NCI-H2107 (cell line): ENCODE results near the gene SPPL2B.

Source experiments
- DNase-seq: peaks from one replicate; lab custom pipeline; 2025; lab: John Stamatoyannopoulos, UW

SPPL2B gene

DNA sequence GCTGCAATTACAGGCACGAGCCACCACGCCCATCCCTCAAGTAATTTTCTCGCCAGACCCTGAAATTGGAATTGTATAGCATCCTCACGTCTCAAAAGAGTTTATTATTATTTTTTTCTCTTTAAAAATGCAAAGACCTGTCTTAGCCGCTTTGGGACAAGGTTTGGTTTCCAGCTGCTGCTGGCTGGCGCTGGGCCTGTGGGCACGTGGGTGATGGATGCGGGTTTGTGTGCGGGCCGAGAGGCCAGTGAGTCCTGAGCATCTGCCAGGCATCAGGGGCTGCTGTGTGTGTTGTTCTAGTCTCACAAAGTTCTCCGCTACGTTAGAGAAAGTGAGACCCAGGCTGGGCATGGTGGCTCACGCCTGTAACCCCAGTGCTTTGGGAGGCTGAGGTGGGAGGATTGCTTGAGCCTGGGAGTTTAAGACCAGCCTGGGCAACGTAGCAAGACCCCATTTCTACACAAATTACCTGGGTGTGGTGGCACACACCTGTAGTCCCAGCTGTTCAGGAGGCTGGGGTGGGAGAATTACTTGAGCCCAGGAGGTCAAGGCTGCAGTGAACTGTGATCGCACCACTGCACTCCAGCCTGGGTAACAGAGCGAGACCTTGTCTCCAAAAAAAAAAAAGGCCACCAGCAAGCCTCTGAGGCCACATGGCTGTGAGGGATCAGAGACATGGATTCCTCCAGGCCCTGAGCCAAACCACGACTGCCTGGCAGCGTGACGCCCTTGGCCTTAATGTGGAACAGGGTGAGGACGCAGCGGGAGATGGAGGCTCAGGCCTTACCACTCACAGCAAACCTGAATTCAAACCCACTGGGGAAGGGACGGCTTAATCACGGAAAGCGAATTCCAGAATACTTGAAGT lies 26.9 kb downstream of the SPPL2B start:
- no peak for DNase-seq

DNA sequence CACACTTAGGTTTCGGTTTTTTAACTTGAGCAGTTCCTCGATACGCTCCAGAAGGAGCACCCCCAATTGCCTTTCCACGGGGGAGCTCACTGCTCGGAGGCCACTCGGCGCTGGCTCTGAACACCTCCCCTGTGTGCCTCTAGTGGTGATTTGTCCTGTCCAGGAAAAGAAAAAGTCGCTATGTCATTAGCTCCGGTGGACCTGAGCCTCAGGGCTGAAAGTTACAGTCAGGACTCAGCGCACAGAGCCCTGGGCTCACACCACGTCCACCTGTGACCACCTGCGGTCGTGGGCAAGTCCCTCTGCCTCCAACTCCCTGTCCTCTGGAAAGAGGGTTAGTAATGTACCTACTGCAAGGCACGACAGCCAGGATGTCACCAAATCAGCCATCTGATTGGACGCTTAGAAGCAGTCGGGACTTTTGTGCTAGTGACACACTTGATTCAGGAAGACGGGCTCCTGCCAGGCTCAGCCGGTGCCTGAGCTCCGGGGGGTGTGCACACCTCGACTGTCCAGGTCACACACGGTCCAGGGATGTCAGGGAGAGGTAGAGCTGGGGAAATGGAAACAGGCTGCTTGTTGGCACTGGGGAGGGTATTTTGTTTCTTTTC lies 27.7 kb downstream of the SPPL2B start:
- no peak for DNase-seq

DNA sequence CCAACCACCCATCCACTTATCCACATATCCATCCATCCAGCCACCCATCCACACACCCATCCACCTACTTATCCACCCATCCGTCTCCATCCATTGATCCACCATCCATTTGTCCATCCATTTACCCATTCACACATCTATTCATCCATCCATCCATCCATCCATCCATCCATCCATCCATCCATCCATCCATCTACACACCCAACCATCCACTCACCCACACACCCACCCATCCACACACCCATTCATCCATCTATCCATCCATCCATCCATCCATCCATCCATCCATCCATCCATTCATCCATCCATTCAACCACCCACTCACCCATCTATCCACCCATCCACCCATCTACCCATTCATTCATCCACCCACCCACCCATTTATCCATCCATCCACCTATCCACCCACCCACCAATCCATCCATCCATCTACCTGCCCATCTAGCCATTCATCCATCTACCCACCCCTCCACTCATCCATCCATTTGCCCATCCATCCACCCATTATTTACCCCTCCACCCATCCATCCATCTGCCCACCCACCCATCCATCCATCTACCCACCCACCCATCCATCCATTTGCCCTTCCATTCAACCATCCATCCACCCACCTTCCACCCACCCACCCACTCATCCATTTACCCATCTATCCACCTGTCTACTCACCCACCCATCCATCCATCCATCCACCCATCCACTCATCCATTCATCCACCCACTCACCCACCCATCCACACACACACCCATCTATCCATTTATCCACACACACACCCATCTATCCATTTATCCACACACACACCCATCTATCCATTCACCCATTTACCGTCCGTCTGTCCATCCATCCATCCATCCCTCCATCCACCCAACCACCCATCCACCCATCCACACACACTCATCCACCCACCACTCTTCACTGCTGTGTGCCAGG lies 29.1 kb downstream of the SPPL2B start:
- no peak for DNase-seq

DNA sequence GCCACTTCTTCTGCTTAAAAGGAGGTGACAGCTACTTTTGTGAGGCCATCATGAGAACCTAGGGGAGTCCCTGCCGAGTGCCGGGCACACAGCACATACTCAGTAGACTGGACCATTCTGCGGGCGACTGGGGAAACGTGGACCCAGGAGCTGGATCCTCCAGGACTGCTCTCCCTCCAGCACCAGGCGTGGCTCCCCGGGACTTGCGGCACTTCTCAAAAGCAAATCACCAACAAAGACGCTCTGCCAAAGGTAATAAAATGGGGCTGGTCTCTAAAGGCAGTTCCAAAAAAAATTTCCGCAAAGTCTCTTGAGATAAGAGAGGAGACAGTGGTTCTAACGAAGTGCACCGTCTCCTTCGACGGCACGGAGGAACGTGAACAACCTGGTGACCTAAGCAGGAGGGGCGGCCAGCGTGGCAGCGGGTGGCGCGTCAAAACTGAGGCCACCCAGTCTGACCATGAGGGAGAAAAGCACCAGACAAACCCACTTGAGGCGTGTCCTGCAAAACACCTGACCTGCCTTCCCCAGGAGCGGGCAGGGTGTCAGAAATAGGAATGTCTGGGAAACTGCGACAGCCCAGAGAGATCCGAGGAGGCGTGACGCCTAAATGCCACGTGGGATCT lies 30.2 kb downstream of the SPPL2B start:
- no peak for DNase-seq

DNA sequence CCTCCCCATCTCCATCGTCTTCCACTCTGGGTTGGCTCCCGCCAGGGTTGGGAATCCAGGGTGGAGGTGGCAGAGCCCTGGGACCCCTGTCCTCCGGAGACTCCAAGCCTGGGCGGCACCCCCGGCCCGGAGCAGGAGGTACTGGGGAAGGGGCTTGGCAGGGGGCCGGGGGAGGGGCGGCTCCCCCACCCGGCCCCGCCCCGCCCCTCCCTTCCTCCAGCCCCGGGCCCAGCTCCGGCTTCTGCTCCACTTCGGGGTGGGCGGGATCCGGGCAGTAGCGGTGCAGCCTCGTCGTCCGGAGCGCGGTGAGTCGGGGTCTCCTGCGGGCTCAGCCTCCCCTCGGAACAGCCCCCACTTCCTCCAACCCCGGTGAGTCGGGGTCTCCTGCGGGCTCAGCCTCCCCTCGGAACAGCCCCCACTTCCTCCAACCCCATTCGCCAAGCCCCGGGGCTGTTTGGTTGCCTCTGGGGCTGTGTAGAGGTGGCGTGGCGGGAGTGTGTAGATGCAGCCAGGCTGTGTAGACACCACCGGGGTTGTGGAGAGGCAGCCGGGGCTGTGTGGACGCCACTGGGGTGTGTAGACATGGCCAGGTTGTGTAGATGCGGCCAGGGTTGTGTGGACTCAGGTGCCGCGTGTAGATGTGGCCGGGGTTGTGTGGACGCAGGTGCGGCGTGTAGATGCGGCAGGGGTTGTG lies 31.7 kb downstream of the SPPL2B start, which contains the start of gene TMPRSS9:
TSS of gene TMPRSS9 (plus strand) at position 274 of the 694 bp plus-strand sequence. CDS start 29,521 bp downstream, outside the sequence.
- no peak for DNase-seq

DNA sequence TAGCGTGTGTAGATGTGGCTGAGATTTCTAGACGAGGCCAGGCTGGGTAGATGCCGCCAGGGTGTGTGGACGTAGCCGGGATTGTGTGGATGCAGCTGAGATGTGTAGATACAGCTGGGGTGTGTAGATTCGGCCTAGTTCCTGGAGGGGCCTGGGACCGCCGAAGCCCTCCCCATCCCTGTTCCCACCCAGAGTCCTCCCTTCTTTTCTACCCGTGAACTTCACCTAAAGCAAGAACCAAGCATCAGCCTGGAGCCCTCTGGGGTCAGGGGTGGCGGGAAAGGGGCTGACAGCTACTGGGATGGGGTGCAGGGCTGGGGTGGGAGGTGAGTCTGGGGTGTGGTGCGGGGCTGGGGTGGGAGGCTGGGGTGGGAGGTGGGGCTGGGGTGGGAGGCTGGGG lies 32.3 kb downstream of the SPPL2B start:
- no peak for DNase-seq

DNA sequence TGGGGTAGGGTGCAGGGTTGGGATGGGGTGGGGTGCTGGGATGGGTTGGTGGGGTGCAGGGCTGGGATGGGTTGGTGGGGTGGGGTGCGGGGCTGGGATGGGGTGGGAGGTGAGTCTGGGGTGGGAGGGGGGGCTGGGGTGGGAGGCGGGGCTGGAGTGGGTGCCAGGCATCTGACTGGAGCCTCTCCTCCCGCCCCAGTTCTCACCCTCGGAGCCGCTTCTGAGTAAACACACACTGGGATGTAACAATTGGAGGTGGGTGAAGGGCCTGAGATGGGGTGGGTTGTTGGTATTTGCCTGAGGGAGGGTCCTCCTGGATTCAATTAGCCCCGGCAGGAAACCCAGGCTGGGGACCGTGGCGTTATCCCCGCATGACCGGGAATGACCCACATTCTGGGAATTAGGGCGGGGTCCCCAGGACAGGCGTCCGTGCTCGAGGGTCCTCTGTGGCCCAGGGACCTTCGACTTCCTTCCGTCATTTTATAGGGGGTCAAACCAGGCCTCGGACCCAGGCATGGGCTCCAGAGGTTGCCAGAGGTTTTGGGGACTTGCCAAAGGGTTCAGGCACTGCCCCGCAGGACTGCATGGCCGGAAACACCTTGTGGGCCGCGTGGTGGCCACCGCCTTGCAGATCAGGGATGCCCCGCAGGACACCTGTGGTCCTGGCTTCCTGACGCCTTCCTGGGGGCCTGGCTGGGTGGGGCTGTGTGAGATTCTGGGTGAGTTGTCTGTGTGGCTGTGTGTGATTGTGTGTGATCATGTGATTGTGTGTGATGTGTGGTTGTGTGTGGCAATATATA lies 33.0 kb downstream of the SPPL2B start:
- no peak for DNase-seq

DNA sequence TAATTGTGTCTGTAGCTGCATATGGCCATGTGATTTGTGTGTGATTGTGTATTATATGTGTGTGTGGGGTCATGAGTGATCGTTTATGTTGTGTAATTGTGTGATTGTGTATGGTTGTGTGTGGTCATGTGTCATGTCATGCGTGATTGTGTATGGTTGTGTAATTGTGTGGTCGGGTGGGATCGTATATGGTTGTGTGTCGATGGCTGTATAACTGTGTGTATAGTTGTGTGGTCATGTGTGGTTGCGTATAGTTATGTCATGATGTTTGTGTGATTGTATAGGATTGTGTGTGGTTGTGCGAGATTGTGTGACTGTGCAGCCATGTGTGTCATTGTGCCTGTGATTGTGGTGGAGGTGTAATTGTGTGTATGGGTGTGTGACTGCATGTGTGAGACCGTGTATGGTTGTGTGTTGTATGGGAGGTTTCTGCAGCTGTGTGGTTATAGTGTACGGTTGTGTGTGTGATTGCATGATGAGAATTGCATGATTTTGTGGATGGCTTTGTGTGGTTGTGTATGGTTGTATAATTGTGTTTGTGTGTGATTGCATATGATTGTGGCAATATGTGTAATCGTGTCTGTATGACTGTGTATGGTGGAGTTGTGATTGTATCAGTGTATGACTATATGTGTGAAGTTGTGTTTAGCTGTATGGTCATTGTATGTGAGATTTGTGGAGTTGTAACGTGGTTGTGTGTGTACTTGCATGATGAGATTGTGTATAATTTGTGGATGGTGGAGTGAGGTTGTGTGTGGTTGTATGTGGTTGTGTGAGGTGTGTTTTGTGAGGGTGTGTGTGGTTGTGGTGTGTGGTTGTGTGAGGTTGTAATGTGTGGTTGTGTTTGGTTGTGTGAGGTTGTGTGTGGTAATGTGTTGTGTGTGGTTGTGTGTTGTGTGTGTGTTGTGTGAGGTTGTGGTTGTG lies 33.8 kb downstream of the SPPL2B start:
- DNase-seq = no peak

DNA sequence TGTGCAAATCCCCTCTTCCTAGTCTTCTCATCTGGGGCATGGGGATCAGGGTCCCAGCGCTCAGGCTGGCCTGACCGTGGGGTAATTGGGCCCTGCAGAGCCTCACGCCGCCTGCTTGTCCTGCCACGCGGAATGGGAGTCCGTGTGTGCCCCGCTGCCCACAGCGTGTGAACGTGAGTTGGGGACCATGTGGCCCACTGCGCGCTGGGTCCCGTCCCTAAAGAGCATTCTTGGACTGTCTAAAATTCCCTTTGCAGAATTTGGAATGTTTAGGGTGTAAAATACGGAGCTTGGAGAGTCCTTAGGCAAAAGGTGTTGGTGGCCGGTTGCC lies 34.5 kb downstream of the SPPL2B start:
- no peak for DNase-seq

DNA sequence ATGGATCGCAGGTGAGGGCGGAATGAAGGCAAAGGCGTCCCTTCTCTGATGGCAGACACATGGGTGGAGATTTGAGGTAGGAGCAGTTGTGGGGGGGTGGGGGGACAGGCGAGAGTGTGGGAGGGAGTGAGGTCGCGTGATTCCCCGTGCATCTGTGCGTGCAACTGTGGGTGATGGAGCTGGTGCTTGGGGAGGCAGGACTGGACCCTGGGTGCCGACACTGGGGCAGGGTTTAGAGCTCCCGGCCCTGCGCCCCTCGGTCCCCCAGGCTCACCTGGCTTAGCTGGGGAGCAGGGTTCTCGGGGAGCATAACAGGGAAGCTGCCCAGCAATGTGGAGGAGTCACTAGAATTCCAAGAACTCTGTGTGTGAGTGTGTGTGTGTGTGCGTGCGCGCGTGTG lies 34.9 kb downstream of the SPPL2B start:
- no peak for DNase-seq

DNA sequence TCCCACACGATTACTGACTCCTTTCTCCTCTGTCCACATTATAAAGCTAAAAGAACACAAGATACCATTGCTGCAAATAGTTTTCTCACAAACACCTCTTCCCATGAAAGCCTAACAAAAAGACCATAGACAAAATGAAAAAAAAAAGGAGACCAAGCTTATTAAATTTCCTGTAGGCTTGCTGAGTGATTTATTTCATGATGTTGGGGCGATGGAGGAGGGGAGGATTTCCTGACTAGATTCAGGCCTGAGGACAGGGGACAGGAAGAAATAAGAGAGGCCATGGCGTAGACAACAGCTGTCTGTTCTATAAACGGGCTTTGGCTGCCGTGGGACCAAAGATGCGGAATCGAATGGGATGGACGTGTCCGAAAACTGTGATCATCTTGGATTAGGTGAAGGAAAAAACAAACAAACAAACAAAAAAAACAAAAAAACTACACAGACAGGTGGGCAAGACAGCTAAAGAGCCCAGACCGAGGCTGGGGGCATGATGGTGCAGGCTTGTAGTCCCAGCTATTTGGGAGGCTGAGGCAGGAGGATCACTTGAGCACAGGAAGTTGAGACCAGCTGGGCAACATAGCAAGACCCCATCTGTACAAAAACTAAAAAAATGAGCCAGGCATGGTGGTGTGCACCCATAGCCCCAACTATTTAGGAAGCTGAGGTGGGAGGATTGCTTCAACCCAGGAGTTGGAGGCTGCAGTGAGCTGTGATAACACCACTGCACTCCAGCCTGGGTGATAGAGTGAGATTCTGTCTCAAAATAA lies 36.9 kb downstream of the SPPL2B start:
- no peak for DNase-seq

DNA sequence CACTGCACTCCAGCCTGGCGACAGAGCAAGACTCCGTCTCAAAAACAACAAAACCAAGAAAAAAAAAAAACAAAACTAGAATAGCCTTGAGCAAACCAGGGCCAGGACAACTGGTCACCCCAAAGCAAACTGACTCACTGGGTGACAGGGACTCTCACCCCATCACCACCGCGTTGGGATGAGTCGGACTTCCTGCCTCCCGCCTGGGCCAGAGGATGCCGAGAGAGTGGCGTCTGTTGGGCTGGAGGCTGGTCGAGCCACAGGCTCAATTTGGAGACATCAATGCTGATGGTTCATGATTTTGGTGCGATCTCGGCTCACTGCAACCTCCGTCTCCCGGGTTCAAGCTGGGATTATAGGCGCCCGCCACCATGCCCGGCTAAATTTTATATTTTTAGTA lies 43.2 kb downstream of the SPPL2B start:
- no peak for DNase-seq

DNA sequence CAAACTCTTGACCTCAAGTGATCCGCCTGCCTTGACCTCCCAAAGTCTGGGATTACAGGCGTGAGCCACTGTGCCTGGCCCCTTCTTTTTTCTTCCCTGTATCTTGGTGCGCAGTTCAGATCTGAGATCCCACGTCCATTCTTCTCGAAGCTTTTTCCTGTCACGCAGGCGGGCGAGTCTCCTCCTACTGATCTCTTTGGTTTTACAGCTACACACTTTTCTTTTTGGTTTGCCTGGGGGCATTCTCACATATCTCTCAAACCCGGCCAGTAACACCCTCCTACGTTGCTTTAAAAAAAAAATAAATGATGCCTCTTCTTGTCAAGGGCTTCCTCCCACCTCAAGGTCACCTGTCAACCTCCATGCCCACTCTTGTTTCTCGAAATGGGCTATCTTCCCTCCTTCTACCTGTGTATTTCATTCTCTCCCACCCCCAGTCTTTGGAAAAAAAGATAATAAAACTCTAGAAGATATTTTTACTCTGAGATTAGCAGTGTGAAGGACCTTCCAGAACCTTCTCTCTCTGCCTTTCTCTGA lies 43.7 kb downstream of the SPPL2B start:
- DNase-seq = no peak

DNA sequence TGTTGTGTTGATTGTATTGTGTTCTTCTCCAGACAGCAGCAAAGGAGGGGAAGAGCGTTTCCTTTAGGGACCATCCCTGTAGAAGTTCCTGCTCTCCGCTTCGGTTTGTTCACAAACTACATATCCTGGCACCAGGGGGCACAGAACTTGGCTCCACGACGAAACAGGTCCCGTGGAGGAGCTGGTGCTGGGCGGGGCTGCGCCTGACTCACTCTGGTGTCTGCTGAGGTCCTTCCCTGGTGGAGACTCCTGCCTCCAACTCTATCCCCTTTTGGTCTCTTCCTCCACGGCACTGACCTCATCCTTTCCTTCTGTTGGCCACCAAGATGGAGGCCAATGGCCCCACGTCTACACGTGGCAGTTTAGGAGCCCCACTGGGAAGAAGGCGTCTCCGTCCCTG lies 46.3 kb downstream of the SPPL2B start:
- DNase-seq = no peak

DNA sequence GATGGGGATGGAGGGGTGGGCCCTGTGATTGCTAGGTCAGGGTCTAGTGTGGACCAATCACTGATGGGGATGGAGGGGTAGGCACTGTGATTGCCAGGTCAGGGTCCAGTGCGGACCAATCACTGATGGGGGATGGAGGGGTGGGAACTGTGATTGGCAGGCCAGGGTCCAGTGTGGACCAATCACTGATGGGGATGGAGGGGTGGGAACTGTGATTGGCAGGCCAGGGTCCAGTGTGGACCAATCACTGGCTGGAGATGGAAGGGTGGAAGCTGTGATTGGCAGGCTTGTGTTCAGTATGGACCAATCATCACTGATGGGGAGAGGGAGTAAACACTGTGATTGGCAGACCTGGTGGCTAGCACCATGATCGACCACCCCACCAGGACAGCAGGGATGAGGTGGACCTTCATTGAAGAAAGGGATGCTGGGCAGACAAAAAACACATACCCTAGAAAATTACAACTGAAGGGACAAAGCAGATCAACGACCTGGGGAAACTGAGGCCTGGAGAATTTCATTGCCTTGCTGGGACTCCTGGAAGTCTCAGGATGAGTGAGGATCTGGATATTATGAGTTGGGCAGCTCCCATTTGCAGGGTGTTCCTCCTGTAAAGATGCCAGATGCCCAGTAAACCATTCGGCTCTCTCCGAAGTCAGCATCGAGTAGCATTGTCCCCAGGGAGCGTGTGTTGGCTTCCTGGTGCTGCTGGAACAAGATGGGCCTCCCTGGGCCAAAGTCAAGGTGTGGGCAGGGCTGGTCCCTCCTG lies 47.1 kb downstream of the SPPL2B start:
- no peak for DNase-seq

DNA sequence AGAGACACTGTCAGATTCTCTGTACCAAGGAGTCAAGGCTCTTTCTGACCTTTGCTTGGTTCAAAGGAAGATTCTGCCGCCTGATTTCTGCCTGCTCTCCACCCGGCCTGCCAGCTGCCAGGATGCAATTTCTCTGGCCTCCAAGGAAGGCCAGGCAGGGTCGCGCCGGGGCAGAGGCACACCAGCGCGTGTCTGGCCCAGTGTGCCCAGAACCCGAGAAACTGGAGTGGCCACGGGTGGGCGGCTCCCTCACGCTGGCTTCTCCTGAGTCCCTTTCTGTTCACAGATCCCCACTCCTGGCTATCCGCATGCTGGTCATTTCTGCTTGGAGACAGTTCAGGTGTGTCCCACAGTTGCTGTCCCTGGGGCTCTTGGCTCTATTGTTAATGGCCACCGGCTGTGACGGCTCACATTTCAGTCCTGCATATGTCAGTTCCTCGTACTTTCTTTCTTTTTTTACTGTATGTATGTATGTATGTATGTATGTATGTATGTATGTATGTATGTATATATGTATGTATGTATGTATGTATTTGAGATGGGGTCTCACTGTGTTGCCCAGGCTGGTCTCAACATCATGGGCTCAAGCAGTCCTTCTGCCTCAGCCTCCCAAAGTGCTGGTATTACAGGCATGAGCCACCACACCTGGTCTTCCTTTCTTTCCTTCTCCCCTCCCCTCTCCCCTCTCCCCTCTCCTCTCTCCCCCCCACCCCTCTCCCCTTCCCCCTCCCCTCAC lies 48.5 kb downstream of the SPPL2B start:
- no peak for DNase-seq

DNA sequence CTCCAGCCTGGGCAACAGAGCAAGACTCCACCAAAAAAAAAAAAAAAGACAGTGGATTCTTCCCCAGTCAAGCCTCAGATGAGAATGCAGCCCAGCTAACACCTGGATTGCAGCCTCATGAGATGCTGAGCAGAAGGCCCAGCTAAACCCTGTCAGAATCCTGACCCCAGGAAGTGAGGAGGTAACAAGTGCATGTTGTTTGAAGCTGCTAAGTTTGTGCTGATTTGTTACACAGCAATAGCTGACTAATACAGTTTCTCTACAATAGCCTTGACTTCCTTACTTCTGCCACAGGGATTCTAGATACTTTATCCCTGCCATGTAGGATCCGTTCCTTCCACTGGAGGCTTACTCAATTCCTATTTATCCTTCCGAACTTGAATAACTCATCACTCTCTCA lies 52.1 kb downstream of the SPPL2B start:
- no peak for DNase-seq
